Transverse colon (tissue), 4 donors: ENCODE data around the gene BLCAP. TPM values are rescaled to one million over a fixed set of nuclear protein-coding genes. Genes with fewer than 3 reads are reported as not detected.

ENCODE experiments used
- DNase-seq: peaks from one replicate; pipeline ENCODE4 v3.0.0-alpha.2; 2019
- H3K27ac ChIP-seq, 4 donors: fragments of 200-600 bp; sonication (generic); 2 replicates each; pipeline ENCODE4 v1.5.1; 2016 to 2018; ENCODE audit warnings: inconsistent platforms in 4 of 4
- H3K27me3 ChIP-seq: fragments of 200-600 bp; sonication (generic); 2 replicates; pipeline ENCODE4 v1.5.1; 2017; ENCODE audit warnings: inconsistent platforms
- H3K36me3 ChIP-seq, 4 donors: fragments of 200-600 bp; sonication (generic); 2 replicates each; pipeline ENCODE4 v1.5.1; 2017 to 2019; ENCODE audit warnings: inconsistent platforms in 4 of 4
- H3K4me1 ChIP-seq, 4 donors: fragments of 200-600 bp; sonication (generic); 2 replicates each; pipeline ENCODE4 v1.5.1; 2017 to 2020; ENCODE audit warnings: inconsistent platforms in 4 of 4
- H3K4me3 ChIP-seq, 4 donors: fragments of 200-600 bp; sonication (generic); 1 replicate in 1 of 4; 2 replicates in 3 of 4; pipeline versions ENCODE4 v1.5.1 to v1.6.1; 2017 to 2019; ENCODE audit warnings: inconsistent platforms in 4 of 4
- H3K9me3 ChIP-seq, 2 donors: fragments of 200-600 bp; sonication (generic); 2 replicates each; pipeline ENCODE4 v1.5.1; 2017 to 2019; ENCODE audit warnings: inconsistent platforms in 2 of 2
- CTCF ChIP-seq, 5 experiments: fragments of 200-600 bp in 3 of 5; fragments of 450-650 bp in 2 of 5; sonication (generic) in 3 of 5; IDR thresholded peaks; 1 replicate in 2 of 5; 2 replicates in 3 of 5; pipeline ENCODE4 v1.5.1; 2016 to 2017; ENCODE audit warnings: antibody characterized with exemption in 5 of 5, inconsistent platforms in 3 of 5, mild to moderate bottlenecking in 2 of 5, moderate library complexity in 1 of 5
- EP300 ChIP-seq: sonication (generic); formaldehyde crosslinking; IDR thresholded peaks from one replicate; pipeline ENCODE4 v1.6.1; 2017; ENCODE audit warnings: antibody characterized with exemption, low read depth
- POLR2A ChIP-seq: fragments of 450-650 bp; IDR thresholded peaks from one replicate; pipeline ENCODE4 v1.6.1; 2016; ENCODE audit warnings: antibody characterized with exemption, mild to moderate bottlenecking, moderate library complexity
- POLR2AphosphoS5 ChIP-seq, 3 donors: sonication (generic); formaldehyde crosslinking; IDR thresholded peaks; one replicate each; pipeline ENCODE4 v1.6.1; 2016; ENCODE audit warnings: antibody characterized with exemption in 3 of 3
- WGBS, 2 donors: methylation state at CpG; one replicate each; pipeline ENCODE4 v1.1.5; 2018; ENCODE audit warnings: low coverage in 1 of 2; 5-methylcytosine and 5-hydroxymethylcytosine counted together
- in situ Hi-C, 4 donors: fragments of 200-750 bp; cut with MboI; loops; one replicate each; pipeline versions ENCODE4 v1.15.0 to v1.15.1; 2017; ENCODE audit warnings: low sequenced_read_pairs in 3 of 4, low pct_ligation_motif_present in 1 of 4, low pct_unique_long_range_greater_than_20kb in 1 of 4
- intact Hi-C: fragments of 100-400 bp; cut with DNase I; formaldehyde crosslinking; loops from one replicate; pipeline ENCODE4 v1.15.1; 2023; ENCODE audit warnings: low total_unique reads
- total RNA-seq, 4 donors: library from RNA; depleted of rRNA; stranded (reverse); fragments of >200 nt; gene quantifications; one replicate each; pipeline ENCODE4 v1.1.0, GENCODE V29; 2016

BLCAP gene
- total RNA-seq, 4 donors from 2014 or later, result 80.8 to 283 (median 117) TPM

GRCh38 chr20:37567671-37568588 is 40.3 kb upstream of the BLCAP start:
- DNase-seq, result no peak
- Histone ChIP-seq H3K27ac (no peak overlapping the region), H3K9me3 (no peaks in the 10 kb centered on the region), H3K27me3 (peaks cover 91% of the 10 kb centered on the region), H3K4me3 (no peak overlapping the region), H3K36me3 (no peaks in the 10 kb centered on the region), H3K4me1 (peaks cover 4 to 5% (median 5%) of the 10 kb centered on the region in 4 donors)
- WGBS, 2 donors, result 0 to 7% methylated on average over 7 to 13 of the region's 13 CpGs
- in situ Hi-C loops (loop anchor here in 3 of 4 donors (25.0 kb wide), 2 partner anchors 419 to 669 kb away; no protein-coding TSS in a partner anchor), intact Hi-C loops (loop anchor here (5.0 kb wide), 1 partner anchor 424 kb away; no protein-coding TSS in a partner anchor)
- TF ChIP-seq EP300 (no peak), CTCF (IDR thresholded peaks at IDR 0.05) (no peak), POLR2AphosphoS5 (IDR thresholded peaks at IDR 0.05) (no peak), POLR2A (no peak)

GRCh38 chr20:37567331-37567665 is 39.6 kb upstream of the BLCAP start:
- WGBS, 2 donors, result 0 to 43% methylated on average over 1 to 7 of the region's 7 CpGs
- Histone ChIP-seq H3K4me1 (peaks cover 4 to 5% (median 5%) of the 10 kb centered on the region in 4 donors), H3K27ac (no peak overlapping the region), H3K27me3 (peaks cover 94% of the 10 kb centered on the region), H3K4me3 (no peak overlapping the region), H3K36me3 (no peaks in the 10 kb centered on the region), H3K9me3 (no peaks in the 10 kb centered on the region)
- TF ChIP-seq CTCF (IDR thresholded peaks at IDR 0.05) (no peak), POLR2AphosphoS5 (IDR thresholded peaks at IDR 0.05) (no peak)
- intact Hi-C loops, result loop anchor here (5.0 kb wide), 1 partner anchor 425 kb away; no protein-coding TSS in a partner anchor
- in situ Hi-C loops, result loop anchor here in 3 of 4 donors (25.0 kb wide), 2 partner anchors 420 to 670 kb away; no protein-coding TSS in a partner anchor
- DNase-seq, result no peak

- peaks cover 97% of the 10 kb centered on the region for H3K27me3 ChIP-seq
- no peak overlapping the region for H3K27ac ChIP-seq
- intact Hi-C loops, result loop anchor here (5.0 kb wide), 1 partner anchor 426 kb away; no protein-coding TSS in a partner anchor
- peaks cover 4 to 5% (median 5%) of the 10 kb centered on the region in 4 donors for H3K4me1 ChIP-seq
- in situ Hi-C loops, result loop anchor here in 3 of 4 donors (25.0 kb wide), 2 partner anchors 421 to 671 kb away; no protein-coding TSS in a partner anchor
- no peaks in the 10 kb centered on the region for H3K9me3 ChIP-seq
- TF ChIP-seq POLR2A (no peak), POLR2AphosphoS5 (IDR thresholded peaks at IDR 0.05) (no peak), CTCF (IDR thresholded peaks at IDR 0.05) (no peak), EP300 (no peak)
- no peak for DNase-seq
- 61 to 100% methylated on average over 1 to 5 of the region's 5 CpGs for WGBS, 2 donors
- H3K36me3 ChIP-seq, result no peaks in the 10 kb centered on the region
- H3K4me3 ChIP-seq, result no peak overlapping the region
These were observed 39.1 kb upstream of the BLCAP start for GRCh38 chr20:37566590-37567330.
